ENCODE data around the gene KHDC4. TPM values are rescaled to one million over a fixed set of nuclear protein-coding genes. Genes with fewer than 3 reads are reported as not detected.

Gene KHDC4
- total and polyA plus RNA-seq, 9 of the 15 experiments (the other 6 are each of a cell fraction or from before 2014, with no cell fraction given) = 12.1 to 185 (median 65.6) TPM

DNA sequence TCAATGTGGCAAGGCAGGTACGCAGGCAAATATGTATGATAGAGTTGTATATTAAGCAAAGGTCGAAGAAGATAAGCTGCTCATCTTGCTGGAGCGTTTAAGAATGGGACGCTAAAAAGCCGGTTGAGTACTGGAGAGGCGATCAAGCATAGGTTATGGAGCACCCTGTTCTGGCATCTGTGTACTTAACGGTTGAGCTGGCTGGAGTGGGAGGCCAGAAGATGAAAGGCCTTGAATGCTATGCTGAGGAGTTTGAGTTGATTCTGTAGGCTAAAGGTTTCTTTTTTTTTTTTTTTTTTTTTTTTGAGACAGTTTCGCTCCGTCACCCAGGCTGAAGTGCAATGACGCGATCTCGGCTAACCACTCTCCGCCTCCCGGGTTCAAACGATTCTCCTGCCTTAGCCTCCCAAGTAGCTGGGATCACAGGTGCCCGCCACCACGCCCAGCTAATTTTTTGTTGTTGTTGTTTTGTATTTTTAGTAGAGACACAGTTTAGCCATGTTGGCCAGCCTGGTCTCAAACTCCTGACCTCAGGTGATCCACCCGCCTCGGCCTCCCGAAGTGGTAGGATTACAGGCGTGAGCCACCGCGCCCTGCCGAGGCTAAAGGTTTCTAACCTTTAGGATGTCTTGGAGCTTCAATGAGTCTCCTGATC is 850 bp upstream of the KHDC4 start (continued):
- TF ChIP-seq, protein P1, sequence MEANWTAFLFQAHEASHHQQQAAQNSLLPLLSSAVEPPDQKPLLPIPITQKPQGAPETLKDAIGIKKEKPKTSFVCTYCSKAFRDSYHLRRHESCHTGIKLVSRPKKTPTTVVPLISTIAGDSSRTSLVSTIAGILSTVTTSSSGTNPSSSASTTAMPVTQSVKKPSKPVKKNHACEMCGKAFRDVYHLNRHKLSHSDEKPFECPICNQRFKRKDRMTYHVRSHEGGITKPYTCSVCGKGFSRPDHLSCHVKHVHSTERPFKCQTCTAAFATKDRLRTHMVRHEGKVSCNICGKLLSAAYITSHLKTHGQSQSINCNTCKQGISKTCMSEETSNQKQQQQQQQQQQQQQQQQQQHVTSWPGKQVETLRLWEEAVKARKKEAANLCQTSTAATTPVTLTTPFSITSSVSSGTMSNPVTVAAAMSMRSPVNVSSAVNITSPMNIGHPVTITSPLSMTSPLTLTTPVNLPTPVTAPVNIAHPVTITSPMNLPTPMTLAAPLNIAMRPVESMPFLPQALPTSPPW (CRISPR knock-in tag; IDR thresholded peaks at IDR 0.05) = no peak

DNA sequence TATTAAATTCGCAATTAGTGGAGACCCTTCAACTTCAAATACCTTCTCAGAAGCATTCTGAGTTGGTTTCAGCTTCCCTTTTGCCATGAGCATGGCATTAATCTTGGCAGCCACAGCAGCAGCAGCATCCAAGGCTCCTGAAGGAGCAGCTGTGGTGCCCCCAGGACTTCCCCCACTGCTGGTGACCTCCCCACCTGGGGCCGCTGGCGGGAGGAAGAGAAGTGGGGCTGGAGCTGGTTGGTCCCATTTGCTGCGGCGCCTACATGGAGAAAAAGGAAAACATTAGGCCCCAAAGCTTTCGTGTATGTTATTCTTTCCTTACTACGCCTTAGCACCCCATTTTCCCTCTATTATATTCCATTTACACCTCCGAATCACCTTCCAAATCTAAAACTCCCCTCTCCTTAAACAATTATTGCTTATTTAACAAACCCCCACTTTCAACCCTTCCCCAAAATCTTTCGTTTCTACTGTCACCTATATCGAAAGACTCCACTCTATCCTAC is 569 bp downstream of the KHDC4 start:
- no peaks in the 10 kb centered on the region for H3K27me3 ChIP-seq (ENCODE audit: control insufficient read depth in 2 of 2, insufficient read depth in 2 of 2, low read length in 2 of 2)
- 0 out of 2 replicates have a peak, but pooled peaks cover 5% of the 10 kb centered on the region for H4K20me1 ChIP-seq (replicated peaks; ENCODE audit: control insufficient read depth, insufficient read depth, low read length)
- in situ Hi-C loops (cut with MboI) (loop anchor here (5.0 kb wide), 1 partner anchor 134 kb away; no protein-coding TSS in a partner anchor), intact Hi-C loops (cut with micrococcal nuclease) (loop anchor here (2.0 to 10.0 kb wide), 2 partner anchors 75 to 191 kb away; partner anchors contain the start of gene SYT11)
- H3K9ac ChIP-seq (ENCODE audit: insufficient read depth in 1 of 2, low read depth in 2 of 2, low read length in 2 of 2) = peak overlapping the region; percentile 98
- TSS peak; percentile 41 for BruUV-seq (replicated peaks)
- FAIRE-seq (no peak), DNase-seq (ENCODE audit: extremely low read depth in 1 of 4, low spot score in 3 of 4) (peak in 3 of 4 experiments; percentile 41 to 57 (median 54)), ATAC-seq (peak; percentile 44)
- H3K27ac ChIP-seq (ENCODE audit: extremely low read depth, low read depth, low read length) = peak overlapping the region; percentile 94
- H3K9me3 ChIP-seq (replicated peaks; ENCODE audit: control insufficient read depth, insufficient read depth, low read depth, low read length) = no peaks in the 10 kb centered on the region
- peaks cover 12 to 13% of the 10 kb centered on the region in 2 experiments; a peak in 4 of 5 replicates for H3K4me1 ChIP-seq (replicated peaks in 1 of 2; ENCODE audit: control insufficient read depth in 2 of 2, insufficient read depth in 2 of 2, low read length in 2 of 2)
- no peaks in the 10 kb centered on the region for H3K9me1 ChIP-seq (ENCODE audit: control insufficient read depth, insufficient read depth, low read length)
- peak overlapping the region; percentile 88 for H3K4me2 ChIP-seq (ENCODE audit: insufficient read depth, low read length)
- 0% methylated on average over 10 of the region's 10 CpGs for WGBS (ENCODE audit: insufficient coverage, low coverage, missing lambda C conversion rate)
- peak overlapping the region; percentile 81 for H3K4me3 ChIP-seq
- ChIA-PET CTCF (ENCODE audit: low intra/inter-chr PET ratio) (no interaction called here), POLR2A (interaction anchor here (0.6 to 6.3 kb wide), 30 partner anchors 9 to 551 kb away, joined by 3 to 100 read pairs (median 4); partner anchors contain the start of genes LAMTOR2, RAB25 and SYT11)
- 0 out of 2 replicates have a peak overlapping the region, but pooled peaks have one; percentile 92 for H2AFZ ChIP-seq (ENCODE audit: low read depth, low read length)
- peaks cover 59% of the 10 kb centered on the region for H3K79me2 ChIP-seq (ENCODE audit: control insufficient read depth, insufficient read depth, low read length)
- H3K36me3 ChIP-seq (ENCODE audit: control insufficient read depth, insufficient read depth, low read length) = peaks cover 51% of the 10 kb centered on the region
- TF ChIP-seq, protein P2, sequence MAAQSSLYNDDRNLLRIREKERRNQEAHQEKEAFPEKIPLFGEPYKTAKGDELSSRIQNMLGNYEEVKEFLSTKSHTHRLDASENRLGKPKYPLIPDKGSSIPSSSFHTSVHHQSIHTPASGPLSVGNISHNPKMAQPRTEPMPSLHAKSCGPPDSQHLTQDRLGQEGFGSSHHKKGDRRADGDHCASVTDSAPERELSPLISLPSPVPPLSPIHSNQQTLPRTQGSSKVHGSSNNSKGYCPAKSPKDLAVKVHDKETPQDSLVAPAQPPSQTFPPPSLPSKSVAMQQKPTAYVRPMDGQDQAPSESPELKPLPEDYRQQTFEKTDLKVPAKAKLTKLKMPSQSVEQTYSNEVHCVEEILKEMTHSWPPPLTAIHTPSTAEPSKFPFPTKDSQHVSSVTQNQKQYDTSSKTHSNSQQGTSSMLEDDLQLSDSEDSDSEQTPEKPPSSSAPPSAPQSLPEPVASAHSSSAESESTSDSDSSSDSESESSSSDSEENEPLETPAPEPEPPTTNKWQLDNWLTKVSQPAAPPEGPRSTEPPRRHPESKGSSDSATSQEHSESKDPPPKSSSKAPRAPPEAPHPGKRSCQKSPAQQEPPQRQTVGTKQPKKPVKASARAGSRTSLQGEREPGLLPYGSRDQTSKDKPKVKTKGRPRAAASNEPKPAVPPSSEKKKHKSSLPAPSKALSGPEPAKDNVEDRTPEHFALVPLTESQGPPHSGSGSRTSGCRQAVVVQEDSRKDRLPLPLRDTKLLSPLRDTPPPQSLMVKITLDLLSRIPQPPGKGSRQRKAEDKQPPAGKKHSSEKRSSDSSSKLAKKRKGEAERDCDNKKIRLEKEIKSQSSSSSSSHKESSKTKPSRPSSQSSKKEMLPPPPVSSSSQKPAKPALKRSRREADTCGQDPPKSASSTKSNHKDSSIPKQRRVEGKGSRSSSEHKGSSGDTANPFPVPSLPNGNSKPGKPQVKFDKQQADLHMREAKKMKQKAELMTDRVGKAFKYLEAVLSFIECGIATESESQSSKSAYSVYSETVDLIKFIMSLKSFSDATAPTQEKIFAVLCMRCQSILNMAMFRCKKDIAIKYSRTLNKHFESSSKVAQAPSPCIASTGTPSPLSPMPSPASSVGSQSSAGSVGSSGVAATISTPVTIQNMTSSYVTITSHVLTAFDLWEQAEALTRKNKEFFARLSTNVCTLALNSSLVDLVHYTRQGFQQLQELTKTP (IDR thresholded peaks at IDR 0.05; ENCODE audit: low read depth in 1 of 2, partially characterized antibody in 2 of 2) = peak in 1 of 2 experiments; percentile 30
- TF ChIP-seq SNIP1 (IDR thresholded peaks at IDR 0.05; ENCODE audit: low read depth) (0 out of 2 replicates have a peak, but pooled peaks have one; percentile 22), MBD2 (IDR thresholded peaks at IDR 0.05; ENCODE audit: borderline replicate concordance, low read depth) (no peak)
- TF ChIP-seq, protein P3, sequence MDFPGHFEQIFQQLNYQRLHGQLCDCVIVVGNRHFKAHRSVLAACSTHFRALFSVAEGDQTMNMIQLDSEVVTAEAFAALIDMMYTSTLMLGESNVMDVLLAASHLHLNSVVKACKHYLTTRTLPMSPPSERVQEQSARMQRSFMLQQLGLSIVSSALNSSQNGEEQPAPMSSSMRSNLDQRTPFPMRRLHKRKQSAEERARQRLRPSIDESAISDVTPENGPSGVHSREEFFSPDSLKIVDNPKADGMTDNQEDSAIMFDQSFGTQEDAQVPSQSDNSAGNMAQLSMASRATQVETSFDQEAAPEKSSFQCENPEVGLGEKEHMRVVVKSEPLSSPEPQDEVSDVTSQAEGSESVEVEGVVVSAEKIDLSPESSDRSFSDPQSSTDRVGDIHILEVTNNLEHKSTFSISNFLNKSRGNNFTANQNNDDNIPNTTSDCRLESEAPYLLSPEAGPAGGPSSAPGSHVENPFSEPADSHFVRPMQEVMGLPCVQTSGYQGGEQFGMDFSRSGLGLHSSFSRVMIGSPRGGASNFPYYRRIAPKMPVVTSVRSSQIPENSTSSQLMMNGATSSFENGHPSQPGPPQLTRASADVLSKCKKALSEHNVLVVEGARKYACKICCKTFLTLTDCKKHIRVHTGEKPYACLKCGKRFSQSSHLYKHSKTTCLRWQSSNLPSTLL (IDR thresholded peaks at IDR 0.05) = 0 out of 2 replicates have a peak, but pooled peaks have one; percentile 55

All from K562 (cell line).